CD4-positive, alpha-beta memory T cell (primary cell): ENCODE data around the gene B4GALNT1. TPM values are rescaled to one million over a fixed set of nuclear protein-coding genes. Genes with fewer than 3 reads are reported as not detected.

Experiments used
- CTCF ChIA-PET: fragments of 350-600 bp; sonication (Branson Sonifier 250); formaldehyde crosslinking; loops from one replicate; lab custom pipeline; 2021; ENCODE audit warnings: inconsistent platforms; ENCODE audit not compliant: partially characterized antibody; lab: Charles Lee
- POLR2A ChIA-PET: fragments of 350-600 bp; sonication (Branson Sonifier 250); formaldehyde crosslinking; loops from one replicate; lab custom pipeline; 2021; ENCODE audit not compliant: partially characterized antibody; lab: Charles Lee
- DNase-seq, 5 donors: peaks; one replicate each; pipeline versions ENCODE4 v3.0.0 to v3.0.0-alpha.2; 2020 to 2022; ENCODE audit warnings: mixed read lengths in 1 of 5
- H3K27ac ChIP-seq: one replicate; pipeline ENCODE4 v1.7.0; 2013; ENCODE audit warnings: low read depth, low read length
- H3K27me3 ChIP-seq: 2 replicates; pipeline ENCODE4 v1.7.0; 2013; ENCODE audit warnings: mild to moderate bottlenecking, low read length, moderate library complexity; ENCODE audit not compliant: insufficient read depth
- H3K36me3 ChIP-seq: 2 replicates; pipeline ENCODE4 v1.7.0; 2013; ENCODE audit warnings: mild to moderate bottlenecking, low read length, moderate library complexity; ENCODE audit not compliant: insufficient read depth
- H3K4me1 ChIP-seq: 2 replicates; pipeline ENCODE4 v1.7.0; 2013; ENCODE audit warnings: mild to moderate bottlenecking, low read length, moderate library complexity; ENCODE audit not compliant: insufficient read depth
- H3K4me3 ChIP-seq, 2 donors: one replicate each; pipeline ENCODE4 v1.7.0; 2013; ENCODE audit warnings: low read length in 2 of 2, mild to moderate bottlenecking in 1 of 2
- H3K9me3 ChIP-seq, 2 donors: one replicate each; pipeline ENCODE4 v1.7.0; 2013; ENCODE audit warnings: low read length in 2 of 2, control low read depth in 1 of 2; ENCODE audit not compliant: control insufficient read depth in 1 of 2
- H3K27ac Mint-ChIP-seq, 7 donors: one replicate each; pipeline ENCODE4 v1.8.0; 2020 to 2021; ENCODE audit warnings: mixed read lengths in 7 of 7, mild to moderate bottlenecking in 6 of 7, inconsistent platforms in 3 of 7, moderate library complexity in 3 of 7
- H3K27me3 Mint-ChIP-seq, 2 donors: one replicate each; pipeline ENCODE4 v1.8.0; 2020 to 2021; ENCODE audit warnings: mixed read lengths in 2 of 2
- H3K36me3 Mint-ChIP-seq, 2 donors: one replicate each; pipeline ENCODE4 v1.8.0; 2020 to 2021; ENCODE audit warnings: mixed read lengths in 2 of 2, inconsistent platforms in 1 of 2, mild to moderate bottlenecking in 1 of 2
- H3K4me1 Mint-ChIP-seq, 4 donors: one replicate each; pipeline ENCODE4 v1.8.0; 2020 to 2021; ENCODE audit warnings: mixed read lengths in 4 of 4, mild to moderate bottlenecking in 1 of 4
- H3K4me3 Mint-ChIP-seq, 8 donors: one replicate each; pipeline ENCODE4 v1.8.0; 2020 to 2021; ENCODE audit warnings: mixed read lengths in 8 of 8, mild to moderate bottlenecking in 7 of 8, moderate library complexity in 6 of 8, inconsistent platforms in 3 of 8
- H3K9me3 Mint-ChIP-seq, 8 donors: one replicate each; pipeline ENCODE4 v1.8.0; 2020 to 2021; ENCODE audit warnings: mixed read lengths in 8 of 8, mild to moderate bottlenecking in 5 of 8, inconsistent platforms in 3 of 8, moderate library complexity in 1 of 8
- intact Hi-C: fragments of 100-400 bp; cut with micrococcal nuclease; formaldehyde crosslinking; loops from one replicate; pipeline ENCODE4 v1.15.1; 2023
- polyA plus RNA-seq, 2 donors: library from polyadenylated mRNA; unstranded; fragments of 300-500 nt; fragmentation: Illumina TruSeq; gene quantifications; one replicate each; pipeline ENCODE4 v1.2.3, GENCODE V29; 2021
- total RNA-seq, 2 experiments: library from RNA; stranded (reverse); gene quantifications; one replicate each; pipeline ENCODE4 v1.2.3, GENCODE V29; 2021

The B4GALNT1 gene
- total and polyA plus RNA-seq, 4 experiments from 2014 or later: not detected

GRCh38 chr12:57607958-57608663, 24.9 kb downstream of the B4GALNT1 start:
- Histone ChIP-seq H3K27ac (no peak overlapping the region), H3K9me3 (no peaks in the 10 kb centered on the region), H3K36me3 (no peaks in the 10 kb centered on the region), H3K4me3 (no peak overlapping the region), H3K4me1 (peaks cover 36% of the 10 kb centered on the region), H3K27me3 (peaks cover 10% of the 10 kb centered on the region)
- Mint-ChIP-seq H3K4me3 (peak overlapping the region in 1 of 8 donors; percentile 40), H3K36me3 (peaks cover 0 to 11% of the 10 kb centered on the region in 2 donors), H3K9me3 (no peaks in the 10 kb centered on the region), H3K4me1 (peaks cover 19 to 47% (median 30%) of the 10 kb centered on the region in 4 donors), H3K27ac (peak overlapping the region in 2 of 7 donors; percentile 15 to 30), H3K27me3 (peaks cover 3 to 9% of the 10 kb centered on the region in 2 donors)
- DNase-seq: no peak
- POLR2A ChIA-PET: no interaction called here
- CTCF ChIA-PET: interaction anchor here (1.1 to 2.1 kb wide), 3 partner anchors 15 to 28 kb away, joined by 3 to 8 read pairs (median 4); no protein-coding TSS in a partner anchor
- intact Hi-C loops: no loop called here

GRCh38 chr12:57606821-57607220, 26.2 kb downstream of the B4GALNT1 start:
- DNase-seq: no peak
- no peaks in the 10 kb centered on the region for H3K9me3 Mint-ChIP-seq
- no peak overlapping the region for H3K27ac ChIP-seq
- peak overlapping the region in 2 of 7 donors; percentile 12 to 35 for H3K27ac Mint-ChIP-seq
- H3K36me3 Mint-ChIP-seq: peaks cover 8 to 21% of the 10 kb centered on the region in 2 donors
- no peaks in the 10 kb centered on the region for H3K9me3 ChIP-seq
- intact Hi-C loops: no loop called here
- H3K4me1 ChIP-seq: peaks cover 39% of the 10 kb centered on the region
- no peaks in the 10 kb centered on the region for H3K36me3 ChIP-seq
- peak overlapping the region in 1 of 8 donors; percentile 40 for H3K4me3 Mint-ChIP-seq
- peaks cover 2 to 3% of the 10 kb centered on the region in 2 donors for H3K27me3 Mint-ChIP-seq
- POLR2A ChIA-PET: interaction anchor here (1.2 kb wide), 1 partner anchor 150 kb away, joined by 3 read pairs; no protein-coding TSS in a partner anchor
- CTCF ChIA-PET: interaction anchor here (1.2 to 2.1 kb wide), 3 partner anchors 13 to 23 kb away, joined by 4 to 8 read pairs (median 7); no protein-coding TSS in a partner anchor
- peaks cover 20 to 48% (median 33%) of the 10 kb centered on the region in 4 donors for H3K4me1 Mint-ChIP-seq
- H3K27me3 ChIP-seq: no peaks in the 10 kb centered on the region
- no peak overlapping the region for H3K4me3 ChIP-seq

- Histone ChIP-seq H3K36me3 (no peaks in the 10 kb centered on the region), H3K4me3 (no peak overlapping the region), H3K27ac (no peak overlapping the region), H3K4me1 (peaks cover 39% of the 10 kb centered on the region), H3K27me3 (no peaks in the 10 kb centered on the region), H3K9me3 (no peaks in the 10 kb centered on the region)
- H3K27me3 Mint-ChIP-seq: peaks cover 2 to 3% of the 10 kb centered on the region in 2 donors
- peak overlapping the region in 7 of 8 donors; percentile 7 to 90 (median 87) for H3K4me3 Mint-ChIP-seq
- DNase-seq: no peak
- CTCF ChIA-PET: interaction anchor here (1.5 to 2.1 kb wide), 3 partner anchors 14 to 25 kb away, joined by 3 to 8 read pairs (median 7); no protein-coding TSS in a partner anchor
- intact Hi-C loops: no loop called here
- POLR2A ChIA-PET: interaction anchor here (1.2 to 1.5 kb wide), 3 partner anchors 9 to 150 kb away, joined by 3 read pairs; no protein-coding TSS in a partner anchor
- peaks cover 13 to 25% of the 10 kb centered on the region in 2 donors for H3K36me3 Mint-ChIP-seq
- H3K4me1 Mint-ChIP-seq: peaks cover 20 to 47% (median 34%) of the 10 kb centered on the region in 4 donors
- peak overlapping the region in 3 of 7 donors; percentile 12 to 52 (median 35) for H3K27ac Mint-ChIP-seq
- H3K9me3 Mint-ChIP-seq: no peaks in the 10 kb centered on the region
These were observed 26.6 kb downstream of the B4GALNT1 start for GRCh38 chr12:57606399-57606798.

DNA sequence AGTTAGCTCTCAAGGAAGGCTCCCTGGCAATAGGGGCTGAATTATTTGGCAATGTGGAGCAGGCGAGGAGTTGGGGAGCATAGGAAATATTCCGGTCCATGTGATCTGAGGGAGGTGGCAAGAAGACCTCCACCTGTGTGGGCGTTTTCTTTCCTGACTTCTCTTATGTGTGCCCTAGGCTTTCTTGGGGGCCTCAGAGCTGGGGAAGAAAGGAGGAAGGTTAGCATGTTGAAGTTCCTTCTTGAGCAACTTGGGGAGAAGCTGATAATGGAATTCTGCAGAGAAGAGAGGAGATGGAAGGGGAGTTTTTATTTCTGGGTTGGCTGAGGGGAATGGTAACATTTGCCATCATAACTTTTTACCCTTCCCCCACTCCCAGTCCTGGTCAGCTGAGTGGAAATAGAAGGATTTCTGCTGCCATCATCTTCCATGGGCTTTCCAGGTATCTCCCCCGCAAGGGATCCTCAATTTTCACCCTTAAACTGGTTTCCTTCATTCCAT, 27.1 kb downstream of the B4GALNT1 start:
- ChIA-PET CTCF (interaction anchor here (0.8 to 3.6 kb wide), 4 partner anchors 14 to 24 kb away, joined by 3 to 17 read pairs (median 6); no protein-coding TSS in a partner anchor), POLR2A (interaction anchor here (1.2 to 1.7 kb wide), 5 partner anchors 10 to 151 kb away, joined by 3 to 7 read pairs (median 3); partner anchors contain the start of gene PIP4K2C)
- Histone ChIP-seq H3K36me3 (peaks cover under 1% of the 10 kb centered on the region), H3K27ac (no peak overlapping the region), H3K27me3 (no peaks in the 10 kb centered on the region), H3K4me1 (peaks cover 36% of the 10 kb centered on the region), H3K9me3 (no peaks in the 10 kb centered on the region), H3K4me3 (no peak overlapping the region)
- Mint-ChIP-seq H3K27ac (peak overlapping the region in 4 of 7 donors; percentile 52 to 85 (median 65)), H3K4me3 (peak overlapping the region; percentile 81 to 90 (median 87)), H3K36me3 (peaks cover 18 to 30% of the 10 kb centered on the region in 2 donors), H3K9me3 (no peaks in the 10 kb centered on the region), H3K27me3 (peaks cover 2 to 3% of the 10 kb centered on the region in 2 donors), H3K4me1 (peaks cover 20 to 46% (median 33%) of the 10 kb centered on the region in 4 donors)
- no peak for DNase-seq
- intact Hi-C loops: no loop called here

- H3K27ac ChIP-seq: peak overlapping the region; percentile 24
- H3K9me3 ChIP-seq: no peaks in the 10 kb centered on the region
- H3K36me3 ChIP-seq: peaks cover 7% of the 10 kb centered on the region
- ChIA-PET CTCF (interaction anchor here (0.8 to 3.6 kb wide), 3 partner anchors 16 to 24 kb away, joined by 3 to 17 read pairs (median 6); no protein-coding TSS in a partner anchor), POLR2A (interaction anchor here (1.2 to 1.7 kb wide), 4 partner anchors 10 to 59 kb away, joined by 3 to 7 read pairs (median 4); partner anchors contain the start of gene PIP4K2C)
- Mint-ChIP-seq H3K36me3 (peaks cover 23 to 37% of the 10 kb centered on the region in 2 donors), H3K27ac (peak overlapping the region; percentile 17 to 92 (median 84)), H3K4me3 (peak overlapping the region; percentile 81 to 90 (median 87)), H3K27me3 (peaks cover 0 to 1% of the 10 kb centered on the region in 2 donors), H3K4me1 (peaks cover 17 to 40% (median 28%) of the 10 kb centered on the region in 4 donors), H3K9me3 (no peaks in the 10 kb centered on the region)
- H3K4me1 ChIP-seq: peaks cover 30% of the 10 kb centered on the region
- intact Hi-C loops: no loop called here
- H3K27me3 ChIP-seq: no peaks in the 10 kb centered on the region
- DNase-seq: no peak
- H3K4me3 ChIP-seq: peak overlapping the region; percentile 58 to 60
These were observed 27.8 kb downstream of the B4GALNT1 start for GRCh38 chr12:57604992-57605810.

GRCh38 chr12:57604454-57604991, 28.5 kb downstream of the B4GALNT1 start, which contains the start of gene DTX3:
Gene DTX3 (plus strand): TSS chr12:57604824. CDS start chr12:57606518, 1,694 bp downstream.
- DNase-seq: peak in 3 of 5 donors; percentile 33 to 43 (median 39)
- Histone ChIP-seq H3K27me3 (no peaks in the 10 kb centered on the region), H3K36me3 (peaks cover 13% of the 10 kb centered on the region), H3K9me3 (no peaks in the 10 kb centered on the region), H3K4me1 (peaks cover 30% of the 10 kb centered on the region), H3K4me3 (peak within 1 kb of the TSS; percentile 60 to 66), H3K27ac (peak within 1 kb of the TSS; percentile 24)
- CTCF ChIA-PET: interaction anchor here (1.6 to 3.6 kb wide), 2 partner anchors 15 to 21 kb away, joined by 4 to 17 read pairs; no protein-coding TSS in a partner anchor
- intact Hi-C loops: no loop called here
- POLR2A ChIA-PET: interaction anchor here (1.2 to 1.7 kb wide), 2 partner anchors 12 to 84 kb away, joined by 3 to 7 read pairs; partner anchors contain the start of gene DDIT3
- H3K4me3 Mint-ChIP-seq: peak within 1 kb of the TSS; percentile 85 to 90 (median 87)
- H3K27ac Mint-ChIP-seq: peak within 1 kb of the TSS; percentile 63 to 96 (median 93)
- H3K36me3 Mint-ChIP-seq: peaks cover 25 to 44% of the 10 kb centered on the region in 2 donors
- peaks cover 17 to 39% (median 28%) of the 10 kb centered on the region in 4 donors for H3K4me1 Mint-ChIP-seq
- H3K9me3 Mint-ChIP-seq: no peaks in the 10 kb centered on the region
- H3K27me3 Mint-ChIP-seq: peaks cover 0 to 1% of the 10 kb centered on the region in 2 donors
